HepG2 (cell line): ENCODE measurements around the gene HMMR. TPM values are rescaled to one million over a fixed set of nuclear protein-coding genes. Genes with fewer than 3 reads are reported as not detected.

Experiments used
- MLLT10 ChIP-seq: sonication (generic); formaldehyde crosslinking; IDR thresholded peaks from 2 replicates; pipeline ENCODE4 v1.4.0; 2020; ENCODE audit warnings: missing genetic modification reagents
- MTA3 ChIP-seq: sonication (generic); formaldehyde crosslinking; IDR thresholded peaks from 2 replicates; pipeline ENCODE4 v1.4.0; 2020; ENCODE audit warnings: missing genetic modification reagents
- MXI1 ChIP-seq: IDR thresholded peaks from 3 replicates; pipeline ENCODE4 v1.6.1; 2012; ENCODE audit warnings: low read depth, low read length, inconsistent platforms, borderline replicate concordance
- PAX8 ChIP-seq: sonication (generic); formaldehyde crosslinking; IDR thresholded peaks from 2 replicates; pipeline ENCODE4 v1.8.0; 2022; ENCODE audit warnings: mild to moderate bottlenecking, missing genetic modification reagents, borderline replicate concordance
- RORA ChIP-seq: sonication (generic); formaldehyde crosslinking; IDR thresholded peaks from 2 replicates; pipeline ENCODE4 v1.5.0; 2020; ENCODE audit warnings: mild to moderate bottlenecking, missing genetic modification reagents, moderate library complexity
- SATB2 ChIP-seq: sonication (generic); formaldehyde crosslinking; IDR thresholded peaks from 2 replicates; pipeline ENCODE4 v1.5.0; 2020; ENCODE audit warnings: missing genetic modification reagents
- STAG1 ChIP-seq: sonication (generic); formaldehyde crosslinking; IDR thresholded peaks from 2 replicates; pipeline ENCODE4 v1.4.0; 2020; ENCODE audit warnings: missing genetic modification reagents
- TAF1 ChIP-seq: sonication (generic); formaldehyde crosslinking; IDR thresholded peaks from 2 replicates; pipeline ENCODE4 v1.4.0; 2020; ENCODE audit warnings: missing genetic modification reagents
- XRCC5 ChIP-seq: fragments of 200-400 bp; formaldehyde crosslinking; optimal IDR thresholded peaks from 2 replicates; pipeline ENCODE3; 2017; ENCODE audit warnings: mild to moderate bottlenecking, low read length
- ZNF460 ChIP-seq: sonication (generic); formaldehyde crosslinking; IDR thresholded peaks from 2 replicates; pipeline ENCODE4 v1.5.1; 2020; ENCODE audit warnings: missing genetic modification reagents, mild to moderate bottlenecking, borderline replicate concordance
- ZNF556 ChIP-seq: sonication (generic); formaldehyde crosslinking; IDR thresholded peaks from 2 replicates; pipeline ENCODE4 v1.4.0; 2020; ENCODE audit warnings: mild to moderate bottlenecking, missing genetic modification reagents, borderline replicate concordance
- ZNF841 ChIP-seq: sonication (generic); formaldehyde crosslinking; IDR thresholded peaks from 2 replicates; pipeline ENCODE4 v1.8.1; 2023; ENCODE audit warnings: missing genetic modification reagents, borderline replicate concordance
- ZNF883 ChIP-seq: sonication (generic); formaldehyde crosslinking; IDR thresholded peaks from 2 replicates; pipeline ENCODE4 v1.5.1; 2020; ENCODE audit warnings: mild to moderate bottlenecking, missing genetic modification reagents; ENCODE audit errors: not compliant biosample characterization
- ZNF891 ChIP-seq: sonication (generic); formaldehyde crosslinking; IDR thresholded peaks from 2 replicates; pipeline ENCODE4 v1.5.0; 2020; ENCODE audit warnings: mild to moderate bottlenecking, missing genetic modification reagents
- ZSCAN29 ChIP-seq: sonication (generic); formaldehyde crosslinking; conservative IDR thresholded peaks from 2 replicates; pipeline ENCODE4 v1.4.0; 2020; ENCODE audit warnings: mild to moderate bottlenecking, missing genetic modification reagents
- ZZZ3 ChIP-seq: sonication (generic); formaldehyde crosslinking; IDR thresholded peaks from 2 replicates; pipeline ENCODE4 v1.4.0; 2020; ENCODE audit warnings: missing genetic modification reagents, mild to moderate bottlenecking, borderline replicate concordance
- polyA plus RNA-seq, 8 experiments: library from polyadenylated mRNA; depleted of rRNA in 3 of 8; stranded (reverse) in 7 of 8; unstranded in 1 of 8; fragments of >200 nt; fragmentation: Illumina TruSeq in 4 of 8; extraction: Trizol in 4 of 8; gene quantifications; 2 replicates each; pipeline versions ENCODE4 v1.2.1 to v1.2.3, GENCODE V29; 2011 to 2016; ENCODE audit warnings: low read depth in 4 of 8, missing spikeins in 1 of 8, mixed read lengths in 1 of 8; ENCODE audit not compliant: insufficient read depth in 1 of 8
- total RNA-seq, 5 experiments: library from RNA; depleted of rRNA; stranded (reverse); fragments of >200 nt; fragmentation: Illumina TruSeq; extraction: Trizol; gene quantifications; 2 replicates each; pipeline ENCODE4 v1.2.3, GENCODE V29; 2016; ENCODE audit warnings: low read depth in 1 of 5
- TF ChIP-seq, protein P1 (sequence below): fragments of 450-650 bp; IDR thresholded peaks from 2 replicates; pipeline ENCODE4 v1.6.1; 2017; ENCODE audit warnings: mild to moderate bottlenecking
- TF ChIP-seq, protein P2 (sequence below): sonication (generic); formaldehyde crosslinking; IDR thresholded peaks from 2 replicates; pipeline ENCODE4 v1.8.1; 2023; ENCODE audit warnings: mild to moderate bottlenecking, missing genetic modification reagents, borderline replicate concordance
- TF ChIP-seq, protein P3 (sequence below): fragments of 450-650 bp; IDR thresholded peaks from 2 replicates; pipeline ENCODE4 v1.6.1; 2016
- TF ChIP-seq, protein P4 (sequence below): sonication (generic); formaldehyde crosslinking; IDR thresholded peaks from 2 replicates; pipeline ENCODE4 v1.8.0; 2022; ENCODE audit warnings: missing genetic modification reagents, mild to moderate bottlenecking, borderline replicate concordance
- TF ChIP-seq, protein P5 (sequence below): sonication (generic); formaldehyde crosslinking; IDR thresholded peaks from 2 replicates; pipeline ENCODE4 v1.4.0; 2020; ENCODE audit warnings: missing genetic modification reagents

The HMMR gene
- total and polyA plus RNA-seq, 2 of the 13 experiments (the other 11 are each of a cell fraction or from before 2014, with no cell fraction given), result 8.5 to 48.3 TPM

DNA sequence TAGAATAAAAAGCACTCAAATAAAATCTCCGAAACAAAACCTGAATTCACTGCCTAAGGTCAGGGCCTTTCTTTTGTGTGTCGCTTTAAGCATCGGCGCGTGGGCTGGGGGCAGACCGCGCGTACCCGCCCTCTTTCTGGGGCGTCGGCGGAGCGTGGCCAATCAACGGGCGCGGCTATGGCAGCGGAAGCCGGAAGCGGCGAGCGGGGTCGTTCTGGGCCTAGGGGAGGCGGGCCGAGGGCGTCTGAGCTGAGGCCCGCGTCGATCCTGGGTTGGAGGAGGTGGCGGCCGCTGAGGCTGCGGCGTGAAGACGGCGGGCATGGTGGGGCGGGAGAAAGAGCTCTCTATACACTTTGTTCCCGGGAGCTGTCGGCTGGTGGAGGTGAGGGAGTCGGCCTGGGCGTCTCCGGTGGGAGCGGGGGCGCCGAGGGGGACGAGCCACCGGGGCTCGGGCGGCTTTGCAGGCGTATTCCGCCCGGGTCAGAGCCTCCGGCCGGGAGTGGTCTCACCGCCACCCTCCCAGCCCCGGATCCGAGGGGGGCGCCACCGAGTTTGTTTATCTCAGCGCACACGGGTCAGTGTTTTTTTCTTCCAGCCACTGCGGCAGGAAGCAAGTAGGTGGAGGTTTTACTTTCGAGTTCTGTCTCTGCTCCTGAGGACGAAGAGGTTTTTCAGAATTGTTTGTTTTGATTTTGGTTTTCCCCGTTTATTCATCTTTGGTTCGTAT, 45.1 kb downstream of the HMMR start, which contains the start of gene MAT2B (continued):
- TF ChIP-seq, protein P1, sequence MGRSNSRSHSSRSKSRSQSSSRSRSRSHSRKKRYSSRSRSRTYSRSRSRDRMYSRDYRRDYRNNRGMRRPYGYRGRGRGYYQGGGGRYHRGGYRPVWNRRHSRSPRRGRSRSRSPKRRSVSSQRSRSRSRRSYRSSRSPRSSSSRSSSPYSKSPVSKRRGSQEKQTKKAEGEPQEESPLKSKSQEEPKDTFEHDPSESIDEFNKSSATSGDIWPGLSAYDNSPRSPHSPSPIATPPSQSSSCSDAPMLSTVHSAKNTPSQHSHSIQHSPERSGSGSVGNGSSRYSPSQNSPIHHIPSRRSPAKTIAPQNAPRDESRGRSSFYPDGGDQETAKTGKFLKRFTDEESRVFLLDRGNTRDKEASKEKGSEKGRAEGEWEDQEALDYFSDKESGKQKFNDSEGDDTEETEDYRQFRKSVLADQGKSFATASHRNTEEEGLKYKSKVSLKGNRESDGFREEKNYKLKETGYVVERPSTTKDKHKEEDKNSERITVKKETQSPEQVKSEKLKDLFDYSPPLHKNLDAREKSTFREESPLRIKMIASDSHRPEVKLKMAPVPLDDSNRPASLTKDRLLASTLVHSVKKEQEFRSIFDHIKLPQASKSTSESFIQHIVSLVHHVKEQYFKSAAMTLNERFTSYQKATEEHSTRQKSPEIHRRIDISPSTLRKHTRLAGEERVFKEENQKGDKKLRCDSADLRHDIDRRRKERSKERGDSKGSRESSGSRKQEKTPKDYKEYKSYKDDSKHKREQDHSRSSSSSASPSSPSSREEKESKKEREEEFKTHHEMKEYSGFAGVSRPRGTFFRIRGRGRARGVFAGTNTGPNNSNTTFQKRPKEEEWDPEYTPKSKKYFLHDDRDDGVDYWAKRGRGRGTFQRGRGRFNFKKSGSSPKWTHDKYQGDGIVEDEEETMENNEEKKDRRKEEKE, result no peak
- TF ChIP-seq ZNF883 (CRISPR knock-in tag) (peak; percentile 65), SATB2 (CRISPR knock-in tag) (no peak), ZNF891 (peak; percentile 92), ZNF556 (peak; percentile 71; the same call in 1 of the 2 replicates), MXI1 (peak; percentile 71; the same call in 2 of the 3 replicates), ZNF460 (CRISPR knock-in tag) (peak; percentile 23; the same call in 1 of the 2 replicates), MTA3 (CRISPR knock-in tag) (no peak), TAF1 (CRISPR knock-in tag) (peak; percentile 90), STAG1 (CRISPR knock-in tag) (no peak), ZZZ3 (CRISPR knock-in tag) (no peak), PAX8 (CRISPR knock-in tag) (no peak), XRCC5 (peak; percentile 57), MLLT10 (no peak), ZNF841 (CRISPR knock-in tag) (no peak), RORA (CRISPR knock-in tag) (no peak), ZSCAN29 (CRISPR knock-in tag) (peak; percentile 93)
- TF ChIP-seq, protein P2, sequence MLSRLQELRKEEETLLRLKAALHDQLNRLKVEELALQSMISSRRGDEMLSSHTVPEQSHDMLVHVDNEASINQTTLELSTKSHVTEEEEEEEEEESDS (CRISPR knock-in tag), result no peak
- TF ChIP-seq, protein P3, sequence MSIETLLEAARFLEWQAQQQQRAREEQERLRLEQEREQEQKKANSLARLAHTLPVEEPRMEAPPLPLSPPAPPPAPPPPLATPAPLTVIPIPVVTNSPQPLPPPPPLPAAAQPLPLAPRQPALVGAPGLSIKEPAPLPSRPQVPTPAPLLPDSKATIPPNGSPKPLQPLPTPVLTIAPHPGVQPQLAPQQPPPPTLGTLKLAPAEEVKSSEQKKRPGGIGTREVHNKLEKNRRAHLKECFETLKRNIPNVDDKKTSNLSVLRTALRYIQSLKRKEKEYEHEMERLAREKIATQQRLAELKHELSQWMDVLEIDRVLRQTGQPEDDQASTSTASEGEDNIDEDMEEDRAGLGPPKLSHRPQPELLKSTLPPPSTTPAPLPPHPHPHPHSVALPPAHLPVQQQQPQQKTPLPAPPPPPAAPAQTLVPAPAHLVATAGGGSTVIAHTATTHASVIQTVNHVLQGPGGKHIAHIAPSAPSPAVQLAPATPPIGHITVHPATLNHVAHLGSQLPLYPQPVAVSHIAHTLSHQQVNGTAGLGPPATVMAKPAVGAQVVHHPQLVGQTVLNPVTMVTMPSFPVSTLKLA, result peak; percentile 64
- TF ChIP-seq, protein P4, sequence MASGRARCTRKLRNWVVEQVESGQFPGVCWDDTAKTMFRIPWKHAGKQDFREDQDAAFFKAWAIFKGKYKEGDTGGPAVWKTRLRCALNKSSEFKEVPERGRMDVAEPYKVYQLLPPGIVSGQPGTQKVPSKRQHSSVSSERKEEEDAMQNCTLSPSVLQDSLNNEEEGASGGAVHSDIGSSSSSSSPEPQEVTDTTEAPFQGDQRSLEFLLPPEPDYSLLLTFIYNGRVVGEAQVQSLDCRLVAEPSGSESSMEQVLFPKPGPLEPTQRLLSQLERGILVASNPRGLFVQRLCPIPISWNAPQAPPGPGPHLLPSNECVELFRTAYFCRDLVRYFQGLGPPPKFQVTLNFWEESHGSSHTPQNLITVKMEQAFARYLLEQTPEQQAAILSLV, result peak; percentile 50; the same call in 1 of the 2 replicates
- TF ChIP-seq, protein P5, sequence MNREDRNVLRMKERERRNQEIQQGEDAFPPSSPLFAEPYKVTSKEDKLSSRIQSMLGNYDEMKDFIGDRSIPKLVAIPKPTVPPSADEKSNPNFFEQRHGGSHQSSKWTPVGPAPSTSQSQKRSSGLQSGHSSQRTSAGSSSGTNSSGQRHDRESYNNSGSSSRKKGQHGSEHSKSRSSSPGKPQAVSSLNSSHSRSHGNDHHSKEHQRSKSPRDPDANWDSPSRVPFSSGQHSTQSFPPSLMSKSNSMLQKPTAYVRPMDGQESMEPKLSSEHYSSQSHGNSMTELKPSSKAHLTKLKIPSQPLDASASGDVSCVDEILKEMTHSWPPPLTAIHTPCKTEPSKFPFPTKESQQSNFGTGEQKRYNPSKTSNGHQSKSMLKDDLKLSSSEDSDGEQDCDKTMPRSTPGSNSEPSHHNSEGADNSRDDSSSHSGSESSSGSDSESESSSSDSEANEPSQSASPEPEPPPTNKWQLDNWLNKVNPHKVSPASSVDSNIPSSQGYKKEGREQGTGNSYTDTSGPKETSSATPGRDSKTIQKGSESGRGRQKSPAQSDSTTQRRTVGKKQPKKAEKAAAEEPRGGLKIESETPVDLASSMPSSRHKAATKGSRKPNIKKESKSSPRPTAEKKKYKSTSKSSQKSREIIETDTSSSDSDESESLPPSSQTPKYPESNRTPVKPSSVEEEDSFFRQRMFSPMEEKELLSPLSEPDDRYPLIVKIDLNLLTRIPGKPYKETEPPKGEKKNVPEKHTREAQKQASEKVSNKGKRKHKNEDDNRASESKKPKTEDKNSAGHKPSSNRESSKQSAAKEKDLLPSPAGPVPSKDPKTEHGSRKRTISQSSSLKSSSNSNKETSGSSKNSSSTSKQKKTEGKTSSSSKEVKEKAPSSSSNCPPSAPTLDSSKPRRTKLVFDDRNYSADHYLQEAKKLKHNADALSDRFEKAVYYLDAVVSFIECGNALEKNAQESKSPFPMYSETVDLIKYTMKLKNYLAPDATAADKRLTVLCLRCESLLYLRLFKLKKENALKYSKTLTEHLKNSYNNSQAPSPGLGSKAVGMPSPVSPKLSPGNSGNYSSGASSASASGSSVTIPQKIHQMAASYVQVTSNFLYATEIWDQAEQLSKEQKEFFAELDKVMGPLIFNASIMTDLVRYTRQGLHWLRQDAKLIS (CRISPR knock-in tag), result no peak
